Measurements from ENCODE around the gene CIDEB.

CIDEB gene

GRCh38 chr14:24342889-24343288 is 35.1 kb upstream of the CIDEB start:
- peaks cover 73% of the 10 kb centered on the region for H3K27me3 ChIP-seq (ENCODE audit: control insufficient read depth, insufficient read depth, low read length)

GRCh38 chr14:24340606-24341005 is 32.8 kb upstream of the CIDEB start:
- peaks cover 8% of the 10 kb centered on the region; the same call in 1 of the 2 replicates for H3K4me1 ChIP-seq (ENCODE audit: control insufficient read depth, insufficient read depth, low read length)
- peaks cover 84% of the 10 kb centered on the region for H3K27me3 ChIP-seq (ENCODE audit: control insufficient read depth, insufficient read depth, low read length)
- H3K9me3 ChIP-seq (ENCODE audit: control insufficient read depth, insufficient read depth, low read depth, low read length) = no peaks in the 10 kb centered on the region
- H3K4me3 ChIP-seq (ENCODE audit: low read depth, low read length) = no peak overlapping the region
- no peak overlapping the region for H3K27ac ChIP-seq (ENCODE audit: low read depth, low read length)
- no peak overlapping the region for H3K9ac ChIP-seq (ENCODE audit: low read length)
- no peaks in the 10 kb centered on the region for H3K36me3 ChIP-seq (ENCODE audit: control insufficient read depth, insufficient read depth, low read length)

More at GRCh38 chr14:24342889-24343288, 35.1 kb upstream of the CIDEB start:
- Histone ChIP-seq H3K9ac (ENCODE audit: low read length) (no peak overlapping the region), H3K36me3 (ENCODE audit: control insufficient read depth, insufficient read depth, low read length) (no peaks in the 10 kb centered on the region), H3K27ac (ENCODE audit: low read depth, low read length) (no peak overlapping the region), H3K4me3 (ENCODE audit: low read depth, low read length) (no peak overlapping the region), H3K9me3 (ENCODE audit: control insufficient read depth, insufficient read depth, low read depth, low read length) (no peaks in the 10 kb centered on the region), H3K4me1 (ENCODE audit: control insufficient read depth, insufficient read depth, low read length) (peaks cover 4% of the 10 kb centered on the region; the same call in 1 of the 2 replicates)

GRCh38 chr14:24339284-24340151 is 31.7 kb upstream of the CIDEB start, which contains the start of gene RIPK3:
RIPK3 (minus strand) TSS chr14:24339991; CDS start chr14:24339826, 165 bp downstream.
- H3K9ac ChIP-seq (ENCODE audit: low read length) = no peak within 1 kb of the TSS
- H3K4me1 ChIP-seq (ENCODE audit: control insufficient read depth, insufficient read depth, low read length) = peaks cover 13% of the 10 kb centered on the region; the same call in 1 of the 2 replicates
- no peaks in the 10 kb centered on the region for H3K36me3 ChIP-seq (ENCODE audit: control insufficient read depth, insufficient read depth, low read length)
- peak within 1 kb of the TSS; percentile 66 for H3K4me3 ChIP-seq (ENCODE audit: low read depth, low read length)
- H3K27me3 ChIP-seq (ENCODE audit: control insufficient read depth, insufficient read depth, low read length) = peaks cover 85% of the 10 kb centered on the region
- H3K27ac ChIP-seq (ENCODE audit: low read depth, low read length) = no peak within 1 kb of the TSS
- H3K9me3 ChIP-seq (ENCODE audit: control insufficient read depth, insufficient read depth, low read depth, low read length) = no peaks in the 10 kb centered on the region

GRCh38 chr14:24338843-24339242 is 31.1 kb upstream of the CIDEB start:
- Histone ChIP-seq H3K27me3 (ENCODE audit: control insufficient read depth, insufficient read depth, low read length) (peaks cover 92% of the 10 kb centered on the region), H3K9ac (ENCODE audit: low read length) (no peak overlapping the region), H3K4me3 (ENCODE audit: low read depth, low read length) (peak overlapping the region; percentile 66), H3K36me3 (ENCODE audit: control insufficient read depth, insufficient read depth, low read length) (no peaks in the 10 kb centered on the region), H3K4me1 (ENCODE audit: control insufficient read depth, insufficient read depth, low read length) (peaks cover 13% of the 10 kb centered on the region; the same call in 1 of the 2 replicates), H3K27ac (ENCODE audit: low read depth, low read length) (no peak overlapping the region), H3K9me3 (ENCODE audit: control insufficient read depth, insufficient read depth, low read depth, low read length) (no peaks in the 10 kb centered on the region)

- Histone ChIP-seq H3K9me3 (ENCODE audit: control insufficient read depth, insufficient read depth, low read depth, low read length) (no peaks in the 10 kb centered on the region), H3K9ac (ENCODE audit: low read length) (no peak overlapping the region), H3K27me3 (ENCODE audit: control insufficient read depth, insufficient read depth, low read length) (peaks cover 95% of the 10 kb centered on the region)
Measured at GRCh38 chr14:24337824-24338175, 30.0 kb upstream of the CIDEB start.

GRCh38 chr14:24337144-24337823 is 29.5 kb upstream of the CIDEB start:
- H3K27me3 ChIP-seq (ENCODE audit: control insufficient read depth, insufficient read depth, low read length) = peaks cover 98% of the 10 kb centered on the region

More at GRCh38 chr14:24337824-24338175, 30.0 kb upstream of the CIDEB start:
- Histone ChIP-seq H3K4me3 (ENCODE audit: low read depth, low read length) (no peak overlapping the region), H3K36me3 (ENCODE audit: control insufficient read depth, insufficient read depth, low read length) (no peaks in the 10 kb centered on the region), H3K4me1 (ENCODE audit: control insufficient read depth, insufficient read depth, low read length) (peaks cover 13% of the 10 kb centered on the region; the same call in 1 of the 2 replicates), H3K27ac (ENCODE audit: low read depth, low read length) (no peak overlapping the region)

GRCh38 chr14:24335461-24336171 is 27.8 kb upstream of the CIDEB start:
- Histone ChIP-seq H3K27me3 (ENCODE audit: control insufficient read depth, insufficient read depth, low read length) (peaks cover 100% of the 10 kb centered on the region), H3K9me3 (ENCODE audit: control insufficient read depth, insufficient read depth, low read depth, low read length) (no peaks in the 10 kb centered on the region), H3K9ac (ENCODE audit: low read length) (no peak overlapping the region), H3K36me3 (ENCODE audit: control insufficient read depth, insufficient read depth, low read length) (no peaks in the 10 kb centered on the region), H3K27ac (ENCODE audit: low read depth, low read length) (no peak overlapping the region), H3K4me3 (ENCODE audit: low read depth, low read length) (peak overlapping the region; percentile 78), H3K4me1 (ENCODE audit: control insufficient read depth, insufficient read depth, low read length) (peaks cover 13% of the 10 kb centered on the region; the same call in 1 of the 2 replicates)

More at GRCh38 chr14:24337144-24337823, 29.5 kb upstream of the CIDEB start:
- H3K4me1 ChIP-seq (ENCODE audit: control insufficient read depth, insufficient read depth, low read length) = peaks cover 13% of the 10 kb centered on the region; the same call in 1 of the 2 replicates
- no peak overlapping the region for H3K27ac ChIP-seq (ENCODE audit: low read depth, low read length)
- H3K36me3 ChIP-seq (ENCODE audit: control insufficient read depth, insufficient read depth, low read length) = no peaks in the 10 kb centered on the region
- no peak overlapping the region for H3K9ac ChIP-seq (ENCODE audit: low read length)
- no peak overlapping the region for H3K4me3 ChIP-seq (ENCODE audit: low read depth, low read length)
- no peaks in the 10 kb centered on the region for H3K9me3 ChIP-seq (ENCODE audit: control insufficient read depth, insufficient read depth, low read depth, low read length)

- no peaks in the 10 kb centered on the region for H3K36me3 ChIP-seq (ENCODE audit: control insufficient read depth, insufficient read depth, low read length)
- H3K4me1 ChIP-seq (ENCODE audit: control insufficient read depth, insufficient read depth, low read length) = peaks cover 13% of the 10 kb centered on the region; the same call in 1 of the 2 replicates
- H3K9ac ChIP-seq (ENCODE audit: low read length) = peak within 1 kb of the TSS; percentile 29
- H3K27ac ChIP-seq (ENCODE audit: low read depth, low read length) = no peak within 1 kb of the TSS
- H3K9me3 ChIP-seq (ENCODE audit: control insufficient read depth, insufficient read depth, low read depth, low read length) = no peaks in the 10 kb centered on the region
- peak within 1 kb of the TSS; percentile 78 for H3K4me3 ChIP-seq (ENCODE audit: low read depth, low read length)
- H3K27me3 ChIP-seq (ENCODE audit: control insufficient read depth, insufficient read depth, low read length) = peaks cover 100% of the 10 kb centered on the region
Measured at GRCh38 chr14:24334431-24335291, 26.9 kb upstream of the CIDEB start, which contains the start of gene ADCY4. ADCY4 (minus strand) TSS chr14:24335071; CDS start chr14:24334652, 419 bp downstream.

- Histone ChIP-seq H3K4me1 (ENCODE audit: control insufficient read depth, insufficient read depth, low read length) (peaks cover 9% of the 10 kb centered on the region; the same call in 1 of the 2 replicates), H3K9me3 (ENCODE audit: control insufficient read depth, insufficient read depth, low read depth, low read length) (no peaks in the 10 kb centered on the region), H3K9ac (ENCODE audit: low read length) (no peak overlapping the region), H3K36me3 (ENCODE audit: control insufficient read depth, insufficient read depth, low read length) (no peaks in the 10 kb centered on the region), H3K4me3 (ENCODE audit: low read depth, low read length) (peak overlapping the region; percentile 58), H3K27me3 (ENCODE audit: control insufficient read depth, insufficient read depth, low read length) (peaks cover 89% of the 10 kb centered on the region), H3K27ac (ENCODE audit: low read depth, low read length) (no peak overlapping the region)
Measured at GRCh38 chr14:24332268-24332993, 24.7 kb upstream of the CIDEB start.

All from HUES6 (cell line).